CD8-positive, alpha-beta memory T cell (primary cell): ENCODE measurements around the gene MMP24. TPM values are rescaled to one million over a fixed set of nuclear protein-coding genes. Genes with fewer than 3 reads are reported as not detected.
A peak's percentile ranks its signal among the peaks of the same experiment; 100 is the strongest.
"Not testable (repeated sequence)": the region's sequence is repeated elsewhere in the genome, so short reads cannot be mapped to it uniquely, and the experiment has no call there.

Source experiments
- CTCF ChIA-PET: fragments of 350-600 bp; sonication (Branson Sonifier 250); formaldehyde crosslinking; loops from one replicate; lab custom pipeline; 2021; ENCODE audit warnings: antibody characterized with exemption; lab: Charles Lee
- POLR2A ChIA-PET: fragments of 350-600 bp; sonication (Branson Sonifier 250); formaldehyde crosslinking; loops from one replicate; lab custom pipeline; 2021; ENCODE audit warnings: antibody characterized with exemption; lab: Charles Lee
- DNase-seq, 5 donors: peaks; one replicate each; pipeline versions ENCODE4 v3.0.0 to v3.0.0-alpha.2; 2020 to 2022; ENCODE audit warnings: mixed read lengths in 1 of 5
- H3K27ac ChIP-seq: one replicate; pipeline ENCODE4 v1.7.0; 2013; ENCODE audit warnings: low read depth, mild to moderate bottlenecking, low read length, moderate library complexity
- H3K27me3 ChIP-seq: 2 replicates; pipeline ENCODE4 v1.7.0; 2013; ENCODE audit warnings: low read length, mild to moderate bottlenecking; ENCODE audit not compliant: insufficient read depth, poor library complexity, severe bottlenecking
- H3K36me3 ChIP-seq: 2 replicates; pipeline ENCODE4 v1.7.0; 2013; ENCODE audit warnings: mild to moderate bottlenecking, low read length, moderate library complexity; ENCODE audit not compliant: insufficient read depth
- H3K4me1 ChIP-seq: 2 replicates; pipeline ENCODE4 v1.7.0; 2013; ENCODE audit warnings: mild to moderate bottlenecking, low read length, moderate library complexity; ENCODE audit not compliant: insufficient read depth
- H3K4me3 ChIP-seq: 2 replicates; pipeline ENCODE4 v1.7.0; 2013; ENCODE audit warnings: mild to moderate bottlenecking, low read length
- H3K9me3 ChIP-seq: 2 replicates; pipeline ENCODE4 v1.7.0; 2013; ENCODE audit warnings: mild to moderate bottlenecking, low read length
- H3K27ac Mint-ChIP-seq, 8 donors: one replicate each; pipeline ENCODE4 v1.8.0; 2020 to 2021; ENCODE audit warnings: mixed read lengths in 8 of 8, mild to moderate bottlenecking in 6 of 8, inconsistent platforms in 3 of 8, moderate library complexity in 3 of 8
- H3K27me3 Mint-ChIP-seq, 2 donors: one replicate each; pipeline ENCODE4 v1.8.0; 2020 to 2021; ENCODE audit warnings: mixed read lengths in 2 of 2, mild to moderate bottlenecking in 1 of 2, moderate library complexity in 1 of 2
- H3K36me3 Mint-ChIP-seq, 3 donors: one replicate each; pipeline ENCODE4 v1.8.0; 2020 to 2021; ENCODE audit warnings: mixed read lengths in 3 of 3, inconsistent platforms in 1 of 3, mild to moderate bottlenecking in 1 of 3
- H3K4me1 Mint-ChIP-seq, 3 donors: one replicate each; pipeline ENCODE4 v1.8.0; 2020 to 2021; ENCODE audit warnings: mixed read lengths in 3 of 3, inconsistent platforms in 1 of 3, mild to moderate bottlenecking in 1 of 3
- H3K4me3 Mint-ChIP-seq, 7 donors: one replicate each; pipeline ENCODE4 v1.8.0; 2020 to 2021; ENCODE audit warnings: mixed read lengths in 7 of 7, mild to moderate bottlenecking in 6 of 7, moderate library complexity in 4 of 7, inconsistent platforms in 2 of 7
- H3K9me3 Mint-ChIP-seq, 5 donors: one replicate each; pipeline ENCODE4 v1.8.0; 2020 to 2022; ENCODE audit warnings: mixed read lengths in 5 of 5, mild to moderate bottlenecking in 3 of 5, moderate library complexity in 2 of 5, inconsistent platforms in 1 of 5
- polyA plus RNA-seq: library from polyadenylated mRNA; unstranded; fragments of 300-500 nt; fragmentation: Illumina TruSeq; gene quantifications from one replicate; pipeline ENCODE4 v1.2.3, GENCODE V29; 2021
- total RNA-seq, 2 experiments: library from RNA; stranded (reverse); gene quantifications; one replicate each; pipeline ENCODE4 v1.2.3, GENCODE V29; 2021

The MMP24 gene
- total and polyA plus RNA-seq, 3 experiments from 2014 or later: 0.07 to 0.18 TPM; not detected in 1

- Histone ChIP-seq H3K36me3 (no peaks in the 10 kb centered on the region), H3K4me1 (no peaks in the 10 kb centered on the region), H3K9me3 (no peaks in the 10 kb centered on the region), H3K27ac (no peak overlapping the region), H3K4me3 (no peak overlapping the region), H3K27me3 (no peaks in the 10 kb centered on the region)
- H3K27me3 Mint-ChIP-seq: no peaks in the 10 kb centered on the region
- peaks cover 0 to 4% (median 2%) of the 10 kb centered on the region in 5 donors for H3K9me3 Mint-ChIP-seq
- ChIA-PET POLR2A (no interaction called here), CTCF (no interaction called here)
- no peak overlapping the region for H3K27ac Mint-ChIP-seq
- no peak for DNase-seq
- H3K36me3 Mint-ChIP-seq: peaks cover 4 to 19% (median 6%) of the 10 kb centered on the region in 3 donors
- no peaks in the 10 kb centered on the region for H3K4me1 Mint-ChIP-seq
- no peak overlapping the region for H3K4me3 Mint-ChIP-seq
Measured at GRCh38 chr20:35190556-35190955, 35.9 kb upstream of the MMP24 start.

- Histone ChIP-seq H3K27ac (no peak overlapping the region), H3K36me3 (no peaks in the 10 kb centered on the region), H3K4me3 (no peak overlapping the region), H3K27me3 (no peaks in the 10 kb centered on the region), H3K4me1 (no peaks in the 10 kb centered on the region), H3K9me3 (peaks cover 5% of the 10 kb centered on the region)
- Mint-ChIP-seq H3K9me3 (peaks cover 5 to 10% (median 6%) of the 10 kb centered on the region in 5 donors), H3K4me1 (no peaks in the 10 kb centered on the region), H3K36me3 (peaks cover 7 to 19% (median 8%) of the 10 kb centered on the region in 3 donors), H3K4me3 (no peak overlapping the region), H3K27me3 (no peaks in the 10 kb centered on the region), H3K27ac (peak overlapping the region in 1 of 8 donors; percentile 34)
- POLR2A ChIA-PET: no interaction called here
- no peak for DNase-seq
- CTCF ChIA-PET: interaction anchor here (1.5 kb wide), 1 partner anchor 45 kb away, joined by 3 read pairs; the partner anchor contains the start of gene EDEM2
Measured at GRCh38 chr20:35191419-35192117, 34.9 kb upstream of the MMP24 start.

GRCh38 chr20:35192118-35192872 lies 34.2 kb upstream of the MMP24 start:
- Mint-ChIP-seq H3K4me1 (no peaks in the 10 kb centered on the region), H3K27ac (no peak overlapping the region), H3K9me3 (peaks cover 5 to 15% (median 12%) of the 10 kb centered on the region in 5 donors), H3K27me3 (no peaks in the 10 kb centered on the region), H3K4me3 (no peak overlapping the region), H3K36me3 (peaks cover 8 to 26% (median 10%) of the 10 kb centered on the region in 3 donors)
- no peak for DNase-seq
- POLR2A ChIA-PET: no interaction called here
- Histone ChIP-seq H3K27ac (no peak overlapping the region), H3K27me3 (no peaks in the 10 kb centered on the region), H3K4me3 (no peak overlapping the region), H3K9me3 (peaks cover 6% of the 10 kb centered on the region), H3K4me1 (no peaks in the 10 kb centered on the region), H3K36me3 (no peaks in the 10 kb centered on the region)
- CTCF ChIA-PET: interaction anchor here (1.5 kb wide), 1 partner anchor 46 kb away, joined by 3 read pairs; the partner anchor contains the start of gene EDEM2

DNA sequence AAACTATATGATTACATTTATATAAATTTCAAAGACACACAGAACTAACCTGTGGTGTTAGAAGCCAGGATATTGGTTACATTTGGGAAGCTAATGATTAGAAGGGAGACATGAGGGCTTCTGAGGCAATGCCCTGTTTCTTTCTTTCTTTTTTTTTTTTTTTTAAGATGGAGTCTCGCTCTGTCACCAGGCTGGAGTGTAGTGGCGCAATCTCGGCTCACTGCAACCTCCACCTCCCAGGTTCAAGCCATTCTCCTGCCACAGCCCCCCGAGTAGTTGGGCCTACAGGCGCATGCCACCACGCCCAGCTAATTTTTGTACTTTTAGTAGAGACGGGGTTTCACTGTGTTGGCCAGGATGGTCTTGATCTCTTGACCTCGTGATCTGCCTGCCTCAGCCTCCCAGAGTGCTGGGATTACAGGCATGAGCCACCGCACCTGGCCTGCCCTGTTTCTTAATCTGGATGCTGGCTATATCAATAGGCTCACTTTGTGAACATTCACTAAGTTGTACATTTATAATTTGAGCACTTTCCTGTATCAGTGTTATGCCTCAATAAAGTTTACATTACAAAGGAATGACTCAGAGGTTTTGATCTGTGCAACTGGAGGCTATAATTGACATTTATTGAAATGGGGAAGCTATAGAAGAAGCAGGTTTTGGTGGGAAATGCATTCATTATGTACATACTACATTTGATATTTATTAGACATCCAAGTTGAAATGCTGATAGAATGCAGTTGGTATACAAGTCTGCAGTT lies 33.3 kb upstream of the MMP24 start:
- H3K4me1 ChIP-seq, H3K4me3 Mint-ChIP-seq, H3K4me3 ChIP-seq, H3K4me1 Mint-ChIP-seq, H3K27me3 ChIP-seq, H3K27me3 Mint-ChIP-seq, H3K9me3 ChIP-seq, H3K27ac ChIP-seq, H3K27ac Mint-ChIP-seq, POLR2A ChIA-PET, DNase-seq, H3K36me3 ChIP-seq: not testable (repeated sequence)
- Mint-ChIP-seq H3K36me3 (peaks cover 8 to 28% (median 10%) of the 10 kb centered on the region in 3 donors), H3K9me3 (peaks cover 5 to 16% (median 14%) of the 10 kb centered on the region in 5 donors)
- CTCF ChIA-PET: interaction anchor here (1.5 kb wide), 1 partner anchor 46 kb away, joined by 3 read pairs; the partner anchor contains the start of gene EDEM2

- no peak overlapping the region for H3K4me3 ChIP-seq
- no peaks in the 10 kb centered on the region for H3K27me3 ChIP-seq
- ChIA-PET CTCF (interaction anchor here (0.8 kb wide), 1 partner anchor 51 kb away, joined by 3 read pairs; no protein-coding TSS in a partner anchor), POLR2A (interaction anchor here (0.7 kb wide), 1 partner anchor 142 kb away, joined by 5 read pairs; no protein-coding TSS in a partner anchor)
- H3K9me3 ChIP-seq: peaks cover 6% of the 10 kb centered on the region
- Mint-ChIP-seq H3K27me3 (no peaks in the 10 kb centered on the region), H3K4me3 (no peak overlapping the region), H3K4me1 (no peaks in the 10 kb centered on the region), H3K36me3 (peaks cover 8 to 45% (median 18%) of the 10 kb centered on the region in 3 donors), H3K27ac (no peak overlapping the region), H3K9me3 (peaks cover 5 to 16% (median 10%) of the 10 kb centered on the region in 5 donors)
- H3K27ac ChIP-seq: no peak overlapping the region
- no peaks in the 10 kb centered on the region for H3K36me3 ChIP-seq
- no peaks in the 10 kb centered on the region for H3K4me1 ChIP-seq
- DNase-seq: no peak
Measured at GRCh38 chr20:35196313-35196712, 30.2 kb upstream of the MMP24 start.

- Histone ChIP-seq H3K27me3 (no peaks in the 10 kb centered on the region), H3K4me3 (no peak overlapping the region), H3K36me3 (no peaks in the 10 kb centered on the region), H3K9me3 (peaks cover 6% of the 10 kb centered on the region), H3K4me1 (no peaks in the 10 kb centered on the region), H3K27ac (no peak overlapping the region)
- peaks cover 5 to 16% (median 10%) of the 10 kb centered on the region in 5 donors for H3K9me3 Mint-ChIP-seq
- H3K27ac Mint-ChIP-seq: no peak overlapping the region
- H3K36me3 Mint-ChIP-seq: peaks cover 3 to 34% (median 22%) of the 10 kb centered on the region in 3 donors
- no peaks in the 10 kb centered on the region for H3K4me1 Mint-ChIP-seq
- ChIA-PET CTCF (no interaction called here), POLR2A (no interaction called here)
- no peak for DNase-seq
- H3K27me3 Mint-ChIP-seq: no peaks in the 10 kb centered on the region
- H3K4me3 Mint-ChIP-seq: no peak overlapping the region
Measured at GRCh38 chr20:35199740-35200139, 26.8 kb upstream of the MMP24 start.

DNA sequence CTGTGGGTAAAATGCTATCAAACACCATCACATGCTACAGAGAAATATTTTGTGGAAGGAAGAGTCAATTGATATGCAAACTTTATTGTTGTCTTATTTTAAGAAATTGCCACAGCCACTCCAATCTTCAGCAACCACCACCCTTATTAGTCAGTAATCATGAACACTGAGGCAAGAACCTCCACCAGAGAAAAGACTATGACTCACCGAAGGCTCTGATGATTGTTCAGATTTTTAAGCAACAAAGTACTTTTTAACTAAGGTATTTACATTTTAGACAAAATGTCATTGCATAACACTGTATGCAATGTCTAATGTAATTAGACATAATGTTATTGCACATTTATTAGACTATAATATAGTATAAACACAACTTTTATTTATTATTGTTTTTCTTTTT lies 26.2 kb upstream of the MMP24 start:
- no peaks in the 10 kb centered on the region for H3K27me3 Mint-ChIP-seq
- H3K36me3 ChIP-seq: no peaks in the 10 kb centered on the region
- H3K27me3 ChIP-seq: no peaks in the 10 kb centered on the region
- CTCF ChIA-PET: no interaction called here
- H3K27ac Mint-ChIP-seq: no peak overlapping the region
- H3K27ac ChIP-seq: no peak overlapping the region
- peaks cover 6% of the 10 kb centered on the region for H3K9me3 ChIP-seq
- H3K4me1 ChIP-seq: no peaks in the 10 kb centered on the region
- no peak for DNase-seq
- no peak overlapping the region for H3K4me3 Mint-ChIP-seq
- H3K4me1 Mint-ChIP-seq: no peaks in the 10 kb centered on the region
- H3K9me3 Mint-ChIP-seq: peaks cover 3 to 16% (median 10%) of the 10 kb centered on the region in 5 donors
- H3K4me3 ChIP-seq: no peak overlapping the region
- peaks cover 3 to 30% (median 20%) of the 10 kb centered on the region in 3 donors for H3K36me3 Mint-ChIP-seq
- POLR2A ChIA-PET: no interaction called here
